Measurements from ENCODE around the gene GAL3ST2. TPM values are rescaled to one million over a fixed set of nuclear protein-coding genes. Genes with fewer than 3 reads are reported as not detected.

GAL3ST2 gene
- total and polyA plus RNA-seq, 2 of the 8 experiments (the other 6 are each of a cell fraction or from before 2014, with no cell fraction given): not detected

DNA sequence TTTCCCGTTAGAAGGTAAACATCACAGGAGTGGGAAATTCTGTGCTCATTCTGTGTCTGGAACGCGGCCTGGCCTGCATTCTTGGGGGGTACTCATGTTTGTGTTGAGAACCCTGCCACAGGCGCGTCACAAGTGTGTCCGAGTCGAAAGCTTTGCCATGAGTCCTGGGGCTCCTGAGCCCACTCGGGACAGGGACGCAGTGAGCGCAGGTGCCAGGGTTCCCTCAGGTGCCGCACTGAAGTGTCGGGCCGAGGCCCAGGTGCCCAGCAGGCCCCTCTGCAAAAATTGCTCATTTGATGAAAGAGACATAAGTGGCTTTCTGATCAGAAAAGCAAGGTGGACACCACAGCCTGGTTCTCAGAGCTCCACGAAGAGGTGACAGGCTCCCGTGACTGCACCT lies 37.4 kb upstream of the GAL3ST2 start (continued):
- TF ChIP-seq, protein P1, sequence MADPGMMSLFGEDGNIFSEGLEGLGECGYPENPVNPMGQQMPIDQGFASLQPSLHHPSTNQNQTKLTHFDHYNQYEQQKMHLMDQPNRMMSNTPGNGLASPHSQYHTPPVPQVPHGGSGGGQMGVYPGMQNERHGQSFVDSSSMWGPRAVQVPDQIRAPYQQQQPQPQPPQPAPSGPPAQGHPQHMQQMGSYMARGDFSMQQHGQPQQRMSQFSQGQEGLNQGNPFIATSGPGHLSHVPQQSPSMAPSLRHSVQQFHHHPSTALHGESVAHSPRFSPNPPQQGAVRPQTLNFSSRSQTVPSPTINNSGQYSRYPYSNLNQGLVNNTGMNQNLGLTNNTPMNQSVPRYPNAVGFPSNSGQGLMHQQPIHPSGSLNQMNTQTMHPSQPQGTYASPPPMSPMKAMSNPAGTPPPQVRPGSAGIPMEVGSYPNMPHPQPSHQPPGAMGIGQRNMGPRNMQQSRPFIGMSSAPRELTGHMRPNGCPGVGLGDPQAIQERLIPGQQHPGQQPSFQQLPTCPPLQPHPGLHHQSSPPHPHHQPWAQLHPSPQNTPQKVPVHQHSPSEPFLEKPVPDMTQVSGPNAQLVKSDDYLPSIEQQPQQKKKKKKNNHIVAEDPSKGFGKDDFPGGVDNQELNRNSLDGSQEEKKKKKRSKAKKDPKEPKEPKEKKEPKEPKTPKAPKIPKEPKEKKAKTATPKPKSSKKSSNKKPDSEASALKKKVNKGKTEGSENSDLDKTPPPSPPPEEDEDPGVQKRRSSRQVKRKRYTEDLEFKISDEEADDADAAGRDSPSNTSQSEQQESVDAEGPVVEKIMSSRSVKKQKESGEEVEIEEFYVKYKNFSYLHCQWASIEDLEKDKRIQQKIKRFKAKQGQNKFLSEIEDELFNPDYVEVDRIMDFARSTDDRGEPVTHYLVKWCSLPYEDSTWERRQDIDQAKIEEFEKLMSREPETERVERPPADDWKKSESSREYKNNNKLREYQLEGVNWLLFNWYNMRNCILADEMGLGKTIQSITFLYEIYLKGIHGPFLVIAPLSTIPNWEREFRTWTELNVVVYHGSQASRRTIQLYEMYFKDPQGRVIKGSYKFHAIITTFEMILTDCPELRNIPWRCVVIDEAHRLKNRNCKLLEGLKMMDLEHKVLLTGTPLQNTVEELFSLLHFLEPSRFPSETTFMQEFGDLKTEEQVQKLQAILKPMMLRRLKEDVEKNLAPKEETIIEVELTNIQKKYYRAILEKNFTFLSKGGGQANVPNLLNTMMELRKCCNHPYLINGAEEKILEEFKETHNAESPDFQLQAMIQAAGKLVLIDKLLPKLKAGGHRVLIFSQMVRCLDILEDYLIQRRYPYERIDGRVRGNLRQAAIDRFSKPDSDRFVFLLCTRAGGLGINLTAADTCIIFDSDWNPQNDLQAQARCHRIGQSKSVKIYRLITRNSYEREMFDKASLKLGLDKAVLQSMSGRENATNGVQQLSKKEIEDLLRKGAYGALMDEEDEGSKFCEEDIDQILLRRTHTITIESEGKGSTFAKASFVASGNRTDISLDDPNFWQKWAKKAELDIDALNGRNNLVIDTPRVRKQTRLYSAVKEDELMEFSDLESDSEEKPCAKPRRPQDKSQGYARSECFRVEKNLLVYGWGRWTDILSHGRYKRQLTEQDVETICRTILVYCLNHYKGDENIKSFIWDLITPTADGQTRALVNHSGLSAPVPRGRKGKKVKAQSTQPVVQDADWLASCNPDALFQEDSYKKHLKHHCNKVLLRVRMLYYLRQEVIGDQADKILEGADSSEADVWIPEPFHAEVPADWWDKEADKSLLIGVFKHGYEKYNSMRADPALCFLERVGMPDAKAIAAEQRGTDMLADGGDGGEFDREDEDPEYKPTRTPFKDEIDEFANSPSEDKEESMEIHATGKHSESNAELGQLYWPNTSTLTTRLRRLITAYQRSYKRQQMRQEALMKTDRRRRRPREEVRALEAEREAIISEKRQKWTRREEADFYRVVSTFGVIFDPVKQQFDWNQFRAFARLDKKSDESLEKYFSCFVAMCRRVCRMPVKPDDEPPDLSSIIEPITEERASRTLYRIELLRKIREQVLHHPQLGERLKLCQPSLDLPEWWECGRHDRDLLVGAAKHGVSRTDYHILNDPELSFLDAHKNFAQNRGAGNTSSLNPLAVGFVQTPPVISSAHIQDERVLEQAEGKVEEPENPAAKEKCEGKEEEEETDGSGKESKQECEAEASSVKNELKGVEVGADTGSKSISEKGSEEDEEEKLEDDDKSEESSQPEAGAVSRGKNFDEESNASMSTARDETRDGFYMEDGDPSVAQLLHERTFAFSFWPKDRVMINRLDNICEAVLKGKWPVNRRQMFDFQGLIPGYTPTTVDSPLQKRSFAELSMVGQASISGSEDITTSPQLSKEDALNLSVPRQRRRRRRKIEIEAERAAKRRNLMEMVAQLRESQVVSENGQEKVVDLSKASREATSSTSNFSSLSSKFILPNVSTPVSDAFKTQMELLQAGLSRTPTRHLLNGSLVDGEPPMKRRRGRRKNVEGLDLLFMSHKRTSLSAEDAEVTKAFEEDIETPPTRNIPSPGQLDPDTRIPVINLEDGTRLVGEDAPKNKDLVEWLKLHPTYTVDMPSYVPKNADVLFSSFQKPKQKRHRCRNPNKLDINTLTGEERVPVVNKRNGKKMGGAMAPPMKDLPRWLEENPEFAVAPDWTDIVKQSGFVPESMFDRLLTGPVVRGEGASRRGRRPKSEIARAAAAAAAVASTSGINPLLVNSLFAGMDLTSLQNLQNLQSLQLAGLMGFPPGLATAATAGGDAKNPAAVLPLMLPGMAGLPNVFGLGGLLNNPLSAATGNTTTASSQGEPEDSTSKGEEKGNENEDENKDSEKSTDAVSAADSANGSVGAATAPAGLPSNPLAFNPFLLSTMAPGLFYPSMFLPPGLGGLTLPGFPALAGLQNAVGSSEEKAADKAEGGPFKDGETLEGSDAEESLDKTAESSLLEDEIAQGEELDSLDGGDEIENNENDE (IDR thresholded peaks at IDR 0.05; ENCODE audit: insufficient replicate concordance, low read length): no peak
- TF ChIP-seq KDM4A (IDR thresholded peaks at IDR 0.05; ENCODE audit: low read depth, low read length, severe bottlenecking) (no peak), SAP30 (IDR thresholded peaks at IDR 0.05; ENCODE audit: insufficient read depth, insufficient replicate concordance, low read length) (no peak), TBP (IDR thresholded peaks at IDR 0.05; ENCODE audit: low read depth, low read length) (no peak), SP1 (IDR thresholded peaks at IDR 0.05; ENCODE audit: low read depth, low read length) (no peak), YY1 (IDR thresholded peaks at IDR 0.05; ENCODE audit: low read depth, low read length) (no peak), POLR2A (IDR thresholded peaks at IDR 0.05; ENCODE audit: control extremely low read depth in 1 of 2, low read depth in 2 of 2, low read length in 2 of 2) (no peak), CBX5 (IDR thresholded peaks at IDR 0.05; ENCODE audit: low read depth, low read length) (no peak), RAD21 (IDR thresholded peaks at IDR 0.05 in 1 of 2, conservative IDR thresholded peaks at IDR 0.05 in 1 of 2; ENCODE audit: low read depth in 2 of 2, low read length in 2 of 2) (no peak), EGR1 (IDR thresholded peaks at IDR 0.05; ENCODE audit: borderline replicate concordance, low read depth, low read length) (no peak), RXRA (IDR thresholded peaks at IDR 0.05; ENCODE audit: insufficient read depth, low read depth, low read length) (no peak), GABPA (IDR thresholded peaks at IDR 0.05; ENCODE audit: borderline replicate concordance, insufficient read depth, low read length) (no peak)

Measured in H1 (cell line).